Testis (tissue), 2 donors: ENCODE data around the gene MYL9.

Experiments
- CTCF ChIP-seq, 3 experiments: fragments of 450-650 bp in 2 of 3; fragments of 200-600 bp in 1 of 3; sonication (generic) in 1 of 3; IDR thresholded peaks; one replicate each; pipeline ENCODE4 v1.5.1; 2016 to 2019; ENCODE audit warnings: antibody characterized with exemption in 3 of 3, mild to moderate bottlenecking in 2 of 3, moderate library complexity in 1 of 3
- POLR2A ChIP-seq: fragments of 450-650 bp; IDR thresholded peaks from one replicate; pipeline ENCODE4 v1.6.1; 2017; ENCODE audit warnings: antibody characterized with exemption, mild to moderate bottlenecking, moderate library complexity

- TF ChIP-seq POLR2A, result no peak
- no peak for TF ChIP-seq CTCF (IDR thresholded peaks at IDR 0.05)
Observed at GRCh38 chr20:36507746-36508145, 33.6 kb upstream of the MYL9 start.
